Inferior parietal cortex (tissue), 1 donor: Measurements from ENCODE around the gene MON2.
"Not testable (repeated sequence)": the region's sequence is repeated elsewhere in the genome, so short reads cannot be mapped to it uniquely, and the experiment has no call there.

Source experiments
- DNase-seq: peaks from one replicate; pipeline ENCODE4 v3.0.0-alpha.2; 2016; ENCODE audit errors: extremely low spot score

The MON2 gene

GRCh38 chr12:62481843-62482540 lies 15.4 kb downstream of the MON2 start:
- peak; percentile 53 for DNase-seq

DNA sequence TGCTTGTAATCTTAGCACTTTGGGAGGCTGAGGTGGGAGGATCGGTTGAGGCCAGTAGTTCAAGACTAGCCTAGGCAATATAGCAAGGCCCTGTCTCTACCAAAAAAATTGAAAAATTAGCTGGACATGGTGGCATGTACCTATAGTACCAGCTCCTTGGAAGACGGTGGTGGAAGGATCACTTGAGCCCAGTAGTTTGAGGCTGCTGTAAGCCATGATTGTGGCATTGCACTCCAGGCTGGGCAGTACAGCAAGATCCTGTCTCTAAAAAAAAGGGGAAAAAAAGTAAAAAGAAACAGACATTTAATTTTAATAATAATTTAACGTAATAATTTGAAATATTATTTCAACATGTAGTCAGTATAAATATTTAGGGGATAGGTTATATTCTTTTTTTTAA lies 16.1 kb downstream of the MON2 start:
- DNase-seq: no peak

DNA sequence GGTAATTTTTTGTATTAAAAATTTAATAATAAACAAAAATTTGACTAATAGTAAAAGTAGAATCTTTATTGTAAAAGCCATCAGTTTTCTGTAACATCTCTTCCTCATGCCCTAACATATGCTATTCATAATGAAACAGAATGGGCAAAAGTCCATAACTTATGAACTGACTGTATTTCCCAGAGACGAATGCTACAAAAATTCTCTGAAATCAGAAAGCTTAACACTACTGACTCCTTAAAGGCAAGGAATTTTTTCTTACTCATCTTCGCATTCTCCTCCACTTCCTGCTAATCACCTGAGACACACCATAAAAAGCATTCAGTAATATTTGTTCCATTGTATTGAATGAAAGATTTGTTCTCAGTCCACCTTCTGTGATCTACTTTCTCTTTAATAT lies 17.6 kb downstream of the MON2 start:
- DNase-seq: no peak

- DNase-seq: no peak
Measured at GRCh38 chr12:62505786-62506185, 39.2 kb downstream of the MON2 start.

DNA sequence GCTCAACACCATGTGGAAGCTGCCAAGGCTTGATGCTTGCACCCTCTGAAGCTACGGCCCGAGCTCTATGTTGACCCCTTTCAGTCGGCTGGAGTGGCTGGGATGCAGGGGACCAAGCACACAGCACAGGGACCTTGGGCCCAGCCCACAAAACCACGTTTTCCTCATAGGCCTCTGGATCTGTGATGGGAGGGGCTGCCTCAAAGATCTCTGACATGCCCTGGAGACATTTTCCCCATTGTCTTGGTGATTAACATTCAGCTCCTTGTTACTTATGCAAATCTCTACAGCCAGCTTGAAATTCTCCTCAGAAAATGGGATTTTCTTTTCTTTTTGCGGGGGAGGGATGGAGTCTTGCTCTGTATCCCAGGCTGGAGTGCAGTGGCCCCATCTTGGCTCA lies 46.3 kb downstream of the MON2 start:
- no peak for DNase-seq

DNA sequence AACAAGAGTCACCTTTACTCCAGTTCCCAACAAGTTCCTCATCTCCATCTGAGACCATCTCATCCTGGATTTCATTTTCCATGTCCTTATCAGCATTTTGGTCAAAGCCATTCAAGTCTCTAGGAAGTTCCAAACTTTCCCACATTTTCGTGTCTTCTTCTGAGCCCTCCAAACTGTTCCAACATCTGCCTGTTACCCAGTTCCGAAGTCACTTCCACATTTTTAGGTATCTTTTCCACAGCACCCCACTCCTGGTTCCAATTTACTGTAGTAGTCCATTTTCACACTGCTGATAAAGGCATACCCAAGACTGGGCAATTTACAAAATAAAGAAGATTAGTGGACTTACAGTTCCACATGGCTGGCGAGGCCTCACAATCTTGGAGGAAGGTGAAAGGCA lies 47.5 kb downstream of the MON2 start:
- not testable (repeated sequence) for DNase-seq

DNA sequence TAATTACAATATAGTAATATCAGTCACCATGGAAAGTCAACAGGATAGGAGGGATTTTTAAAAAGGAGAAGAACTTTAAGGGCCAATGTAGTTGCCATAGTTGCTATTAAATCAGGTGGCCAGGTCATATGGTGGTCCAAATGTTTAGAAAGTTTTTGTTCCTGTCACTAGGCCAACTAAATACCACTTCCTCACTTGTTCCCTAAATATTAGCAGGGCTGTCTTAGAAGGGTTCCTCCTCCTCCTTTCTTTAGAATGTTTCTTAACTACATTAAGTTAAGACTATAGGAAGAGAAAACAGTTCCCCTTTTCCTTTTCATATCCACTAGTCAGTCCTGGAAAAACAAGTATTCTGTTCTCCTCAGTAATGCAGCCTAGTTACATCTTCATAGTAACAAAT lies 50.3 kb downstream of the MON2 start:
- no peak for DNase-seq

GRCh38 chr12:62517887-62518286 lies 51.3 kb downstream of the MON2 start:
- no peak for DNase-seq

DNA sequence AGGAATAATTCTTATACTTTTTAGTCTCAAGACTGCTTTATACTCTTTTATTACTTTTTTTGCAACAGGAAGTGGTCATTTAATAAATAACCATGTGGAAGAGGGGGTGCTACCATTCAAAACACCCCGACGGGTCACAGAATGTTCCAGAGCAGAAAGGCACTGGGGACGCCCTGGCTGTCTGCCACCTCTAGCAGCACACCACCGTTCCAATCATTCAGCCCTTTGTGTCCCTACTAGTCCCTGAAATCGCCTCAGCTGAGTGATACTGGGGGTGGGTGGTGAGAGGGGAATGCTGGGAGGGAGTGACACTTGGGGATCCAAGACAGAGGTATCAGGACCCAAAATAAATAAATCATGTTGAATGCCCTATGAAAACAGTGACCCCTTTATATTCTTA lies 52.4 kb downstream of the MON2 start:
- no peak for DNase-seq

GRCh38 chr12:62520361-62520760 lies 53.7 kb downstream of the MON2 start:
- DNase-seq: no peak

GRCh38 chr12:62522984-62523383 lies 56.4 kb downstream of the MON2 start:
- no peak for DNase-seq

DNA sequence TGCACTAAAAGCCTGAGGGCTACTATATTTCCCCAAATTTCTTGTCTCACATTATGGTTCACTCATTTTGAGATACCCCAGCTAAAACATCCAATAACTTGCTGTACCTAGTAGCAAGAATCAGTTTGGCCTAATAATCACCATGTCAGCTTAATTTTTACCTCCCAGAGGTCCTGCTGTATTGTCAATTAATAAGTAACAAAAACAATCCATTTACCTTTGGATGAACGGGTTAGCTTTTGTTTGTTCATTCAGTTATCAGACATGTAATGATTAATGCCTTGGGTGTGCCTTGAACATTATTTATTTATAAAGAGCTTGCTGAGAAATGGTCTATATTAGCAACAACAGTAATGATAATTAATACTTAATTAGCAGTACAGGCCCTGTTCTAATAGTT lies 57.0 kb downstream of the MON2 start:
- DNase-seq: no peak

GRCh38 chr12:62525271-62525670 lies 58.6 kb downstream of the MON2 start:
- DNase-seq: no peak

DNA sequence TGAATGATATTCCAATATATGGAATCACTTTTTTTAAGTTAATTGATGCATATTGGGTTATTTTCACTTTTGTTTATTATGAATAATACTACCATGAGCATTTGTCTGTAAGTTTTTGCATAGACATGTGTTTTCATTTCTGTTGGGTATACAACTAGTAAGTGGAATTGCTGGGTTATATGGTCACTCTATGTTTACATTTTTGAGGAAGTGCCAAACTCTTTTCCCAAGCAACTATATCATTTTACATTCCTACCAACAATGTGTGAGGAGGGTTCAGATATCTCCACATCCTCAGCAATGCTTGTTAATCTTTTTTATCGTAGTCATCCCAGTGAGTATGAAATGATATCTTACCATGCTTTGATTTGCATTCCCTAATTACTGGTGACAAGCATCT lies 64.0 kb downstream of the MON2 start:
- no peak for DNase-seq

DNA sequence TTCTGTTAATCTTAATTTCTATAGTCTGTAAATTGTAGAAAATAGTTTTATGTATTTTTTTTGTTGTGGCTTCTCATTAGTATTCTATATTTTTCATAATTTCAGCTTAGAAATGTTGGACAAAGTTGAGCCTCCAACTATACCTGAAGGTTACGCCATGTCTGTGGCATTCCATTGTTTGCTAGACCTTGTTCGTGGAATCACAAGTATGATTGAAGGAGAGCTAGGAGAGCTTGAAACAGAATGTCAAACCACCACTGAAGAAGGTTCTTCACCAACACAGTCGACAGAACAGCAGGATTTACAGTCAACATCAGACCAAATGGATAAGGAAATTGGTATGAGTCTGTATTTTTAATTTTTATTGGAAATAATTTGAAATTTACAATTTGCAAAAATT lies 65.7 kb downstream of the MON2 start:
- no peak for DNase-seq

DNA sequence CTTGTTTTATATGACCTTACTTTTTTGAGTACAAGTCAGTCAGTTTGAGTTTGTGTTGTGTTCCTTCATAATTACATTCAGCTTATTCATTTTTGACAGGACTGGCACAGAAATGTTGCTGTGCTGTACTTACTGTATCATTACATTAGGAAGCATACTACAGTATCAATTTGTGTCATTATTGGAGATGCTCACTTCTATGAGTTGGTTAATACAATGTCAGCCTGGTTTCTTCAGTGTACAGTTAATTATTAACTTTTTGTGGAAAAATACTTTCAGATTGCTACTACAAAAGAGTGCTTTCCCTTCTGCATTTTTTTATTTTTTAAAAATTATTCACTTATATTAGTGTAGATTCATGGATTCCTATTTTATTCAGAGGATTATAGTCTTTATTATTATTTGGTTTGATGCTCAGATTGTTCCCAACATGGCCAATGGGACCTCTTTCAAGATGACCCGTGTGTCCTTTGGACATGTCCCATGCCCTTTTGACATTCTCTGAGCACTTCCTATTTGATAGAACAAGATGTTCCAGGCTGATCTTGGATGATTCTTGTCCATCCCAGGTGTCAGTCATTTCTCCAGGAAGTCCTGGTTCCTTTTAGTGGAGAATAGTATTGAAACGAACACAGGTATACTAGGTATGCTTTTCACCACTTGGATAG lies 66.6 kb downstream of the MON2 start:
- DNase-seq: no peak

DNA sequence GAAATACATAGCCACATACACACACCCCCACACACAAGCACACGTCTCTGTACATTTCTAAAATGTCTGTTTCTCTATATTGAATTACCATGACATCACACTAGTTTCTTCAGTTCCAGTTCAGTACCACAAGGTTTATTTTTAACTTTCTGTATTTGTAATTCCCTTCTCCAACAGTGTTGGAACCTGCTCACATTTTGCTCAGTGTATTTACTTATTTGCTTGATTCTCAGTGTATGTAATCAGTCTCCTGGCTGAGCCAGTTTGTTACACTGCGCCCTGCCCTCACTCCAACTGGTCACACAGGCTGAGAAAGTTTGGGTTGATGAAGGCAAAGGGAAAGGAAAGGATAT lies 67.1 kb downstream of the MON2 start:
- no peak for DNase-seq

- DNase-seq: no peak
Measured at GRCh38 chr12:62536546-62536945, 69.9 kb downstream of the MON2 start.

GRCh38 chr12:62537551-62537950 lies 70.9 kb downstream of the MON2 start:
- DNase-seq: no peak

DNA sequence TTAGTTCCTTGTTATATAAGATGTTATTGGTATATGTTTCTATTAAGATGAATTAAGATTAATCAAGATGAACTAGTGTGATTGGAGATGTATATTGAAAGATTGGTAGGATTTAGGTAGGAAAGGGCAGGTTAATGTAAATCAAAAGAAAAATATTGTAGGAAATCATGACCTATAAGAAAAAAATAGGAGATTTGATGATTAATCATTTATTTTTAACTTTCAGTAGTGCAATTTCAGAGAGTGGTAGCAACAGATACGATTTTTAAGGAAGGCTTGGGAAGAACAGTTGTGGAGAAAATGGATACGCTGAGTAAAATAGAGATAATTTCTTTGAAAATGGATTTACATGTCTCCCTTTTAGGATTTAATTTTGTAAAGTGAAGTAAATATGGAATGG lies 73.7 kb downstream of the MON2 start:
- no peak for DNase-seq

- no peak for DNase-seq
Measured at GRCh38 chr12:62542814-62543213, 76.2 kb downstream of the MON2 start.

- no peak for DNase-seq
Measured at GRCh38 chr12:62543324-62543723, 76.7 kb downstream of the MON2 start.

GRCh38 chr12:62543741-62544140 lies 77.1 kb downstream of the MON2 start:
- DNase-seq: no peak
